Lung (tissue), 12 donors: ENCODE results near the gene MSL2. TPM values are rescaled to one million over a fixed set of nuclear protein-coding genes. Genes with fewer than 3 reads are reported as not detected.

Experiments
- ATAC-seq: fragments of 200-7000 bp; cut with Tn5 transposase; one replicate; pipeline ENCODE4 v1.9.1; 2020; ENCODE audit warnings: moderate number of reproducible peaks; ENCODE audit not compliant: insufficient read depth, low FRiP score
- DNase-seq, 3 donors: peaks; one replicate each; pipeline ENCODE4 v3.0.0-alpha.2; 2013 to 2017
- H3K27ac ChIP-seq, 2 donors: one replicate each; pipeline ENCODE4 v1.5.1; 2013; ENCODE audit warnings: mild to moderate bottlenecking in 2 of 2, moderate library complexity in 2 of 2, control low read depth in 1 of 2, inconsistent platforms in 1 of 2, low read depth in 1 of 2, low read length in 1 of 2
- H3K27me3 ChIP-seq, 3 donors: one replicate each; pipeline ENCODE4 v1.5.1; 2013; ENCODE audit warnings: low read length in 2 of 3; ENCODE audit not compliant: control insufficient read depth in 3 of 3, insufficient read depth in 3 of 3
- H3K36me3 ChIP-seq, 4 donors: one replicate each; pipeline ENCODE4 v1.5.1; 2013; ENCODE audit warnings: low read length in 4 of 4, mild to moderate bottlenecking in 1 of 4, moderate library complexity in 1 of 4; ENCODE audit not compliant: control insufficient read depth in 4 of 4, insufficient read depth in 4 of 4
- H3K4me1 ChIP-seq, 5 donors: one replicate each; pipeline ENCODE4 v1.5.1; 2013; ENCODE audit warnings: low read length in 5 of 5, mild to moderate bottlenecking in 2 of 5, moderate library complexity in 1 of 5; ENCODE audit not compliant: control insufficient read depth in 5 of 5, insufficient read depth in 5 of 5
- H3K4me3 ChIP-seq: one replicate; pipeline ENCODE4 v1.5.1; 2013; ENCODE audit warnings: mild to moderate bottlenecking, control low read depth, moderate library complexity
- H3K9ac ChIP-seq, 2 donors: one replicate each; pipeline ENCODE4 v1.5.1; 2013; ENCODE audit warnings: low read length in 2 of 2, control low read depth in 1 of 2; ENCODE audit not compliant: insufficient read depth in 1 of 2
- H3K9me3 ChIP-seq, 4 donors: one replicate each; pipeline ENCODE4 v1.5.1; 2013; ENCODE audit warnings: low read length in 3 of 4, mild to moderate bottlenecking in 1 of 4, moderate library complexity in 1 of 4; ENCODE audit not compliant: control insufficient read depth in 4 of 4, insufficient read depth in 3 of 4
- CTCF ChIP-seq: IDR thresholded peaks from 2 replicates; pipeline ENCODE4 v1.5.1; 2012; ENCODE audit warnings: mild to moderate bottlenecking; ENCODE audit errors: control extremely low read depth, extremely low read depth
- WGBS, 2 donors: extraction: QIAGEN DNeasy Blood & Tissue Kit; methylation state at CpG; one replicate each; pipeline ENCODE4 v1.1.7; 2013; 5-methylcytosine and 5-hydroxymethylcytosine counted together
- polyA plus RNA-seq, 2 donors: library from polyadenylated mRNA; stranded (reverse); fragments of 200-250 nt; gene quantifications; one replicate each; pipeline ENCODE4 v1.2.1, GENCODE V29; 2013
- total RNA-seq, 2 donors: library from RNA; depleted of rRNA in 1 of 2; stranded (reverse); fragments of >200 nt in 1 of 2; gene quantifications; one replicate each; pipeline ENCODE4 v1.2.1, GENCODE V29; 2014 to 2021
- donor health status: control.
- donor health status: control.
- donor health status: Bipolar disorder and iron deficiency.
- donor health status: healthy.
- donor health status: DM: yes; HTN: yes; CAD: no.

MSL2 gene
- total and polyA plus RNA-seq, 4 donors, result 5.4 to 44.0 (median 20.1) TPM

- H3K9ac ChIP-seq, result no peak overlapping the region
- no peak for DNase-seq
- no peak overlapping the region for H3K27ac ChIP-seq
- 85 to 93% methylated on average over 4 of the region's 4 CpGs for WGBS, 2 donors
- H3K27me3 ChIP-seq, result no peaks in the 10 kb centered on the region
- TF ChIP-seq CTCF, result no peak
- no peaks in the 10 kb centered on the region for H3K9me3 ChIP-seq
- H3K36me3 ChIP-seq, result no peaks in the 10 kb centered on the region
- no peak for ATAC-seq
- no peak overlapping the region for H3K4me3 ChIP-seq
- no peaks in the 10 kb centered on the region for H3K4me1 ChIP-seq
These were observed 42.0 kb upstream of the MSL2 start for GRCh38 chr3:136237961-136238649.

- no peak for DNase-seq
These were observed 41.0 kb upstream of the MSL2 start for GRCh38 chr3:136237103-136237502.

DNA sequence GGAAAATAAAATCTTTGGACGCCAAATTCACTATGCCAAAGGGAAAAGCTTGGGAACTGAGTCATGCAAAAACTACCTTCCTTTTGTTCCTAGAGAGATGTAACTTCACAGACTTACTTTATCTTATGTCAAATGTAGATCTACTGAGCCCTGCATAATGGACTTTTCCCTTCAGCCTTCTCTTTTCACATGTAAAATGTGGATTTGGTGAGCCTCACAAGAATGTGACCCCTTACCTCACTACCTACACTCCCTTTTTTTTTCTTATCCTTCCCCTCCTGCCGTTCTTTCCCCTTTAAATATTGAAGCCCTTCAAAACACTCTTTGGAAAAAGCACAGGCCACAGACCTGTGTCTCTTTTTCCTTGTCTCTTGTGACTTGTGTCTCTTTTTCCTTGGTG is 40.0 kb upstream of the MSL2 start:
- H3K9ac ChIP-seq, result no peak overlapping the region

More at GRCh38 chr3:136237103-136237502, 41.0 kb upstream of the MSL2 start:
- no peak overlapping the region for H3K9ac ChIP-seq
- ATAC-seq, result no peak
- H3K9me3 ChIP-seq, result no peaks in the 10 kb centered on the region
- no peaks in the 10 kb centered on the region for H3K36me3 ChIP-seq
- no peak overlapping the region for H3K4me3 ChIP-seq
- TF ChIP-seq CTCF, result no peak
- no peak overlapping the region for H3K27ac ChIP-seq
- no peaks in the 10 kb centered on the region for H3K4me1 ChIP-seq
- H3K27me3 ChIP-seq, result no peaks in the 10 kb centered on the region
- WGBS, 2 donors, result 65 to 91% methylated on average over 1 of the region's 1 CpG

More for the DNA sequence above, 40.0 kb upstream of the MSL2 start:
- Histone ChIP-seq H3K9me3 (no peaks in the 10 kb centered on the region), H3K27me3 (no peaks in the 10 kb centered on the region), H3K27ac (no peak overlapping the region), H3K4me1 (no peaks in the 10 kb centered on the region), H3K36me3 (no peaks in the 10 kb centered on the region), H3K4me3 (no peak overlapping the region)
- DNase-seq (no peak), ATAC-seq (no peak)
- no peak for TF ChIP-seq CTCF
- 83 to 88% methylated on average over 2 of the region's 2 CpGs for WGBS, 2 donors
